ENCODE results near the gene PRRT1. TPM values are rescaled to one million over a fixed set of nuclear protein-coding genes. Genes with fewer than 3 reads are reported as not detected.

PRRT1 gene
- total and polyA plus RNA-seq, 2 of the 4 experiments (the other 2 are of a cell fraction) = 0.99 TPM; not detected in 1

- peak overlapping the region; percentile 77 for H4K5ac ChIP-seq (ENCODE audit: low read depth, low read length)
- H2BK5ac ChIP-seq (ENCODE audit: low read depth, low read length, poor library complexity, severe bottlenecking) = peak overlapping the region; percentile 90
- BruUV-seq (replicated peaks) = TSS peak; percentile 95
- peak overlapping the region; percentile 70 for H3K18ac ChIP-seq (ENCODE audit: low read depth, low read length)
- H2AK5ac ChIP-seq (ENCODE audit: low read depth, low read length) = peak overlapping the region; percentile 94
- H3K36me3 ChIP-seq (ENCODE audit: control insufficient read depth, insufficient read depth, low read length) = peaks cover 4% of the 10 kb centered on the region; the same call in 1 of the 2 replicates
- DNase-seq (peak; percentile 75), ATAC-seq (ENCODE audit: low read depth) (peak; percentile 0; the same call in 1 of the 2 replicates)
- H4K91ac ChIP-seq (ENCODE audit: insufficient read depth, low read depth, low read length) = peak overlapping the region; percentile 82
- H3K4me3 ChIP-seq (ENCODE audit: insufficient read depth, low read depth, low read length) = peak overlapping the region; percentile 45
- H4K20me1 ChIP-seq (ENCODE audit: insufficient read depth, low read length) = peaks cover 3% of the 10 kb centered on the region; the same call in 1 of the 2 replicates
- intact Hi-C loops (cut with micrococcal nuclease) (loop anchor here (1.0 to 5.0 kb wide), 3 partner anchors 24 to 59 kb away; no protein-coding TSS in a partner anchor), dilution Hi-C loops (cut with HindIII; ENCODE audit: low sequenced_read_pairs, unreplicated experiment) (no loop called here), in situ Hi-C loops (cut with MboI; ENCODE audit: low sequenced_read_pairs) (loop anchor here (10.0 to 25.0 kb wide), 2 partner anchors 202 to 786 kb away; partner anchors contain the start of genes BRD2, DXO and HLA-DMA)
- no peaks in the 10 kb centered on the region for H3K9me3 ChIP-seq (ENCODE audit: control insufficient read depth, insufficient read depth, low read length)
- H2BK15ac ChIP-seq (ENCODE audit: low read depth, low read length) = peak overlapping the region; percentile 35; the same call in 2 of the 3 replicates
- peak overlapping the region; percentile 87 for H2AK9ac ChIP-seq (replicated peaks; ENCODE audit: low read depth, low read length, poor library complexity)
- POLR2A ChIA-PET (ENCODE audit: unreplicated experiment) = interaction anchor here (0.6 to 1.4 kb wide), 5 partner anchors 9 to 495 kb away, joined by 3 to 5 read pairs (median 3); no protein-coding TSS in a partner anchor
- H3K14ac ChIP-seq (replicated peaks; ENCODE audit: low read depth, low read length) = peak overlapping the region; percentile 82
- CTCF ChIA-PET = no interaction called here
- H2BK120ac ChIP-seq (ENCODE audit: low read depth, low read length) = peak overlapping the region; percentile 65
- peak overlapping the region; percentile 92 for H3K4ac ChIP-seq (ENCODE audit: low read depth, low read length)
- H4K8ac ChIP-seq (ENCODE audit: low read depth in 2 of 2, low read length in 2 of 2) = peak overlapping the region; percentile 55 to 89
- peak overlapping the region; percentile 74 for H3K27ac ChIP-seq (ENCODE audit: insufficient read depth, low read length)
- WGBS, 2 experiments (ENCODE audit: extremely low coverage in 2 of 2, insufficient read length in 1 of 2) = 8% methylated on average over 2 of the region's 5 CpGs; no CpG with 5 or more reads in 1 of the 2 experiments
- TF ChIP-seq MAZ (IDR thresholded peaks at IDR 0.05; ENCODE audit: borderline replicate concordance, low read depth, low read length) (no peak), POLR2A (IDR thresholded peaks at IDR 0.05; ENCODE audit: low read depth, low read length) (no peak; the same call in 1 of the 2 replicates), MAFK (IDR thresholded peaks at IDR 0.05; ENCODE audit: low read depth, low read length) (no peak), CHD1 (IDR thresholded peaks at IDR 0.05; ENCODE audit: low read depth, low read length) (no peak), CEBPB (IDR thresholded peaks at IDR 0.05; ENCODE audit: low read depth, low read length) (peak; percentile 82), RFX5 (IDR thresholded peaks at IDR 0.05; ENCODE audit: low read depth, low read length) (no peak), MXI1 (IDR thresholded peaks at IDR 0.05; ENCODE audit: borderline replicate concordance, low read depth, low read length) (no peak), RAD21 (IDR thresholded peaks at IDR 0.05; ENCODE audit: low read length) (no peak), USF2 (IDR thresholded peaks at IDR 0.05; ENCODE audit: low read depth, low read length) (peak; percentile 46), BHLHE40 (IDR thresholded peaks at IDR 0.05; ENCODE audit: low read depth, low read length) (no peak), FOS (IDR thresholded peaks at IDR 0.05; ENCODE audit: low read depth, low read length) (no peak), RCOR1 (IDR thresholded peaks at IDR 0.05; ENCODE audit: insufficient replicate concordance, low read length) (no peak)
- H3K23ac ChIP-seq (ENCODE audit: low read depth, low read length) = peak overlapping the region; percentile 88
- H3K4me1 ChIP-seq (ENCODE audit: control insufficient read depth, insufficient read depth, low read length) = peaks cover 5% of the 10 kb centered on the region
- peak overlapping the region; percentile 84 for H2AFZ ChIP-seq (replicated peaks; ENCODE audit: low read length, poor library complexity)
- H3K27me3 ChIP-seq (ENCODE audit: control insufficient read depth, insufficient read depth, low read length) = no peaks in the 10 kb centered on the region
- H2BK20ac ChIP-seq (ENCODE audit: low read depth, low read length) = peak overlapping the region; percentile 9; the same call in 1 of the 2 replicates
- peak overlapping the region; percentile 91 for H3K56ac ChIP-seq (ENCODE audit: extremely low read depth, insufficient read depth, low read length)
- H3K79me1 ChIP-seq (ENCODE audit: low read depth in 1 of 2, low read length in 2 of 2) = peaks cover 35 to 57% of the 10 kb centered on the region in 2 experiments
- H3K9me1 ChIP-seq (ENCODE audit: insufficient read depth, low read length) = peaks cover 30% of the 10 kb centered on the region
- H3K4me2 ChIP-seq (ENCODE audit: low read depth, low read length) = peak overlapping the region; percentile 80
- H3K9ac ChIP-seq (ENCODE audit: low read depth, low read length) = peak overlapping the region; percentile 70
These were observed 24.9 kb upstream of the PRRT1 start for GRCh38 chr6:32176476-32177182.

Measured in IMR-90 (cell line).